ENCODE results near the gene FAM107B. TPM values are rescaled to one million over a fixed set of nuclear protein-coding genes. Genes with fewer than 3 reads are reported as not detected.

FAM107B gene
- total and polyA plus RNA-seq, 2 of the 13 experiments (the other 11 are each of a cell fraction or from before 2014, with no cell fraction given): 15.7 to 24.8 TPM

- TF ChIP-seq, protein P1, sequence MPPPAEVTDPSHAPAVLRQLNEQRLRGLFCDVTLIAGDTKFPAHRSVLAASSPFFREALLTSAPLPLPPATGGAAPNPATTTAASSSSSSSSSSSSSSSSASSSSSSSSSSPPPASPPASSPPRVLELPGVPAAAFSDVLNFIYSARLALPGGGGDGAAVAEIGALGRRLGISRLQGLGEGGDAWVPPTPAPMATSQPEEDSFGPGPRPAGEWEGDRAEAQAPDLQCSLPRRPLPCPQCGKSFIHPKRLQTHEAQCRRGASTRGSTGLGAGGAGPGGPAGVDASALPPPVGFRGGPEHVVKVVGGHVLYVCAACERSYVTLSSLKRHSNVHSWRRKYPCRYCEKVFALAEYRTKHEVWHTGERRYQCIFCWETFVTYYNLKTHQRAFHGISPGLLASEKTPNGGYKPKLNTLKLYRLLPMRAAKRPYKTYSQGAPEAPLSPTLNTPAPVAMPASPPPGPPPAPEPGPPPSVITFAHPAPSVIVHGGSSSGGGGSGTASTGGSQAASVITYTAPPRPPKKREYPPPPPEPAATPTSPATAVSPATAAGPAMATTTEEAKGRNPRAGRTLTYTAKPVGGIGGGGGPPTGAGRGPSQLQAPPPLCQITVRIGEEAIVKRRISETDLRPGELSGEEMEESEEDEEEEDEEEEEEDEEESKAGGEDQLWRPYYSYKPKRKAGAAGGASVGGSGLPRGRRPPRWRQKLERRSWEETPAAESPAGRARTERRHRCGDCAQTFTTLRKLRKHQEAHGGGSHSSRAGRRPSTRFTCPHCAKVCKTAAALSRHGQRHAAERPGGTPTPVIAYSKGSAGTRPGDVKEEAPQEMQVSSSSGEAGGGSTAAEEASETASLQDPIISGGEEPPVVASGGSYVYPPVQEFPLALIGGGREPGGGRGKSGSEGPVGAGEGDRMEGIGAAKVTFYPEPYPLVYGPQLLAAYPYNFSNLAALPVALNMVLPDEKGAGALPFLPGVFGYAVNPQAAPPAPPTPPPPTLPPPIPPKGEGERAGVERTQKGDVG (CRISPR knock-in tag; IDR thresholded peaks at IDR 0.05; ENCODE audit: borderline replicate concordance): no peak
- TF ChIP-seq, protein P2, sequence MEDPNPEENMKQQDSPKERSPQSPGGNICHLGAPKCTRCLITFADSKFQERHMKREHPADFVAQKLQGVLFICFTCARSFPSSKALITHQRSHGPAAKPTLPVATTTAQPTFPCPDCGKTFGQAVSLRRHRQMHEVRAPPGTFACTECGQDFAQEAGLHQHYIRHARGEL (CRISPR knock-in tag; IDR thresholded peaks at IDR 0.05): no peak
- TF ChIP-seq ZNF660 (CRISPR knock-in tag; IDR thresholded peaks at IDR 0.05; ENCODE audit: borderline replicate concordance, low read depth) (no peak), ZNF121 (CRISPR knock-in tag; IDR thresholded peaks at IDR 0.05) (no peak), ZBTB14 (CRISPR knock-in tag; IDR thresholded peaks at IDR 0.05) (no peak), SP4 (CRISPR knock-in tag; IDR thresholded peaks at IDR 0.05) (no peak), RFXANK (CRISPR knock-in tag; IDR thresholded peaks at IDR 0.05) (0 out of 2 replicates have a peak, but pooled peaks have one; percentile 48), YY1 (IDR thresholded peaks at IDR 0.05; ENCODE audit: insufficient read depth, insufficient replicate concordance, low read depth, low read length) (no peak), DMAP1 (CRISPR knock-in tag; IDR thresholded peaks at IDR 0.05) (0 out of 2 replicates have a peak, but pooled peaks have one; percentile 29), ZNF678 (CRISPR knock-in tag; IDR thresholded peaks at IDR 0.05) (no peak), TEAD3 (CRISPR knock-in tag; optimal IDR thresholded peaks at IDR 0.05; ENCODE audit: borderline replicate concordance) (no peak), ZNF747 (CRISPR knock-in tag; IDR thresholded peaks at IDR 0.05; ENCODE audit: borderline replicate concordance) (no peak), STAT5B (CRISPR knock-in tag; IDR thresholded peaks at IDR 0.05) (no peak), ZNF326 (CRISPR knock-in tag; IDR thresholded peaks at IDR 0.05; ENCODE audit: borderline replicate concordance) (no peak), MAFF (IDR thresholded peaks at IDR 0.05; ENCODE audit: low read depth, low read length) (peak; percentile 45; the same call in 1 of the 2 replicates), ZSCAN31 (CRISPR knock-in tag; IDR thresholded peaks at IDR 0.05; ENCODE audit: low read depth) (no peak), ATF2 (CRISPR knock-in tag; IDR thresholded peaks at IDR 0.05) (0 out of 2 replicates have a peak, but pooled peaks have one; percentile 20), SNAPC2 (CRISPR knock-in tag; IDR thresholded peaks at IDR 0.05) (no peak), DPF2 (CRISPR knock-in tag; IDR thresholded peaks at IDR 0.05; ENCODE audit: borderline replicate concordance, low read depth) (no peak), ZNF335 (CRISPR knock-in tag; IDR thresholded peaks at IDR 0.05) (no peak), ZNF484 (CRISPR knock-in tag; IDR thresholded peaks at IDR 0.05; ENCODE audit: borderline replicate concordance, low read depth) (no peak)
Measured at GRCh38 chr10:14550471-14550981, 224.2 kb downstream of the FAM107B start (continued).
